ENCODE measurements around the gene GOLGA8M.
A peak's percentile ranks its signal among the peaks of the same experiment; 100 is the strongest.
"Not testable (repeated sequence)": the region's sequence is repeated elsewhere in the genome, so short reads cannot be mapped to it uniquely, and the experiment has no call there.

GOLGA8M gene, protein sequence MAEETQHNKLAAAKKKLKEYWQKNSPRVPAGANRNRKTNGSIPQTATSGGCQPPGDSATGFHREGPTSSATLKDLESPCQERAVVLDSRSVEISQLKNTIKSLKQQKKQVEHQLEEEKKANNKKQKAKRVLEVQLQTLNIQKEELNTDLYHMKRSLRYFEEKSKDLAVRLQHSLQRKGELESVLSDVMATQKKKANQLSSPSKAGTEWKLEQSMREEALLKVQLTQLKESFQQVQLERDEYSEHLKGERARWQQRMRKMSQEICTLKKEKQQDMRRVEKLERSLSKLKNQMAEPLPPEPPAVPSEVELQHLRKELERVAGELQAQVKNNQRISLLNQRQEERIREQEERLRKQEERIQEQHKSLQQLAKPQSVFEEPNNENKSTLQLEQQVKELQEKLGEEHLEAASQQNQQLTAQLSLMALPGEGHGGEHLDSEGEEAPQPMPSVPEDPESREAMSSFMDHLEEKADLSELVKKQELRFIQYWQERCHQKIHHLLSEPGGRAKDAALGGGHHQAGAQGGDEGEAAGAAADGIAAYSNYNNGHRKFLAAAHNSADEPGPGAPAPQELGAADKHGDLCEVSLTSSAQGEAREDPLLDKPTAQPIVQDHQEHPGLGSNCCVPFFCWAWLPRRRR

DNA sequence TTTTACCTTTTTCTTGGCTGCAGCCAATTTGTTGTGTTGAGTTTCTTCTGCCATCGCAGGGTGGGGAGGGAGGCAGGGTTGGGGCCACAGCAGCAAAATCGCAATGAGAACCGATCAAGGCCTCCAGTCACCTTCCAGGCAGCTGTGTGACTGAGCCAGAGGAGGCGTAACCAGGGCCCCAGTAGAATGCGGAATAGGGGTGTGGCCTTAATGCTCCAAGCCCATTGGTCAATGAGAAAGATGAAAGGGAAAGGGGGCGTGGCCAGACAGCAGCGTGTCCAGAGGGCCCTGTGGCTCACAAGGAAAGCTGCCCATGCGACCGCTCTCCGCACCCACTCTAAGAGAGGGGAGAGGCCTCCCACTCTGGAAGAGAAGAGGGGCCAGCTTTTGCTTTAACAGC is at the start of gene GOLGA8M:
Gene GOLGA8M, minus strand, starts transcription at position 152 of the 400 bp plus-strand sequence. Its CDS starts 98 bp downstream, at position 54.
- not testable (repeated sequence) for H3K4me1 ChIP-seq (ENCODE audit: low read length); H4K20me1 ChIP-seq (ENCODE audit: insufficient read depth, low read length); H3K9me3 ChIP-seq (ENCODE audit: insufficient read depth, low read length); H3K36me3 ChIP-seq (replicated peaks; ENCODE audit: low read depth, low read length); H2AFZ ChIP-seq (ENCODE audit: low read depth, low read length); H3K4me3 ChIP-seq (ENCODE audit: low read length); H3K27ac ChIP-seq (ENCODE audit: low read length); H3K79me2 ChIP-seq (ENCODE audit: low read length); H3K9ac ChIP-seq (ENCODE audit: low read length); H3K4me2 ChIP-seq (ENCODE audit: low read length); H3K27me3 ChIP-seq (ENCODE audit: low read depth, low read length)

DNA sequence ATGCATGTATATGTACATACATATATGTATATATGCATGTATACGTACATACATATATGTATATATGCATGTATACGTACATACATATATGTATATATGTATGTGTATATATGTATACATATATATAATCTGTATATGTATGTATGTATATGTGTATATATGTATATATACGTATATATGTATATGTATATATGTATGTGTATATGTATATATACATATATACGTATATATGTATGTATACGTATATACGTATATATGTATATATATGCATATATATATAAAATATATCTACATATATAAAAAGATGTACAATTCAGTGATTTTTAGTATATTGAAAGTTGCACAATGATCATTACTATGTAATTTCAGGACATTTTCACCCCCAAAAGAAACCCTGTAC is 30.7 kb upstream of the GOLGA8M start:
- not testable (repeated sequence) for H2AFZ ChIP-seq (ENCODE audit: low read depth, low read length); H3K27me3 ChIP-seq (ENCODE audit: low read depth, low read length); H3K4me3 ChIP-seq (ENCODE audit: low read length); H3K27ac ChIP-seq (ENCODE audit: low read length); H4K20me1 ChIP-seq (ENCODE audit: insufficient read depth, low read length); H3K36me3 ChIP-seq (replicated peaks; ENCODE audit: low read depth, low read length); H3K4me1 ChIP-seq (ENCODE audit: low read length); H3K9me3 ChIP-seq (ENCODE audit: insufficient read depth, low read length); H3K9ac ChIP-seq (ENCODE audit: low read length); H3K4me2 ChIP-seq (ENCODE audit: low read length); H3K79me2 ChIP-seq (ENCODE audit: low read length)

DNA sequence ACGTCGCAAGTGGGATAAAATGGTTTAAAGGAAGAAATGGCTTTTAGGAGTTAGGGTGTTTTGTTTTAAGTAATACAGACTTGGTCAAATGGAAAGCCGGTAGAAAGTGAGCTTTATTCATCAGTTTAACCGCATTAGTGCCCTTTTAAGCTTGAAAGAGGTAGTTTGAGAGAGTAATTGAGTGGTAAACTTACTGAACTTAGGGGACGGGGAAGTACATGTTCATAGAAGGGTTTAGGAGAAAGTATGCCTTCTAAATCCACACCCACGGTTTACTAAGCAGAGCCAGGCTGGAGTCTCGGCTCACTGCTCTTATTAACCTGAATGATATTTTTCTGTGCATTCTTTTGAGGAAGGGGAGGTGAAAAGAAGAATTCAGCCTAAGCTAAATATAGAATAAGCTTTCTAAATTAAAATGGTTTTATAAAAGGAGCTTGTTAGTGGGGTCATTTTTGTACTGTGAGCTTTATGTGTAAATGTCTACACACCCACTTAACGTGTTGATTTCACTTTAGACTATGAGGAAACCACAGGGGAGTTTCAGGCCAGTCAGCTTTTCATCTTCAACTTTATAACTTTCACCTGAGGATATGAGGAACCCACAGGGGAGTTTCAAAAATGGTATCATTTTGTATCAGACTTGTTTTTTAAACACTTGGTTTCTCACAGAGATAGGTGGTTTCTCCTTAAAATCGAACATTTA is 26.5 kb upstream of the GOLGA8M start:
- H3K79me2 ChIP-seq (ENCODE audit: low read length); H2AFZ ChIP-seq (ENCODE audit: low read depth, low read length); H4K20me1 ChIP-seq (ENCODE audit: insufficient read depth, low read length); H3K9me3 ChIP-seq (ENCODE audit: insufficient read depth, low read length); H3K4me1 ChIP-seq (ENCODE audit: low read length); H3K27me3 ChIP-seq (ENCODE audit: low read depth, low read length); H3K36me3 ChIP-seq (replicated peaks; ENCODE audit: low read depth, low read length): not testable (repeated sequence)
- Histone ChIP-seq H3K9ac (ENCODE audit: low read length) (peak overlapping the region; percentile 51; the same call in 1 of the 2 replicates), H3K4me3 (ENCODE audit: low read length) (peak overlapping the region; percentile 64), H3K27ac (ENCODE audit: low read length) (peak overlapping the region; percentile 79), H3K4me2 (ENCODE audit: low read length) (peak overlapping the region; percentile 45; the same call in 1 of the 2 replicates)

DNA sequence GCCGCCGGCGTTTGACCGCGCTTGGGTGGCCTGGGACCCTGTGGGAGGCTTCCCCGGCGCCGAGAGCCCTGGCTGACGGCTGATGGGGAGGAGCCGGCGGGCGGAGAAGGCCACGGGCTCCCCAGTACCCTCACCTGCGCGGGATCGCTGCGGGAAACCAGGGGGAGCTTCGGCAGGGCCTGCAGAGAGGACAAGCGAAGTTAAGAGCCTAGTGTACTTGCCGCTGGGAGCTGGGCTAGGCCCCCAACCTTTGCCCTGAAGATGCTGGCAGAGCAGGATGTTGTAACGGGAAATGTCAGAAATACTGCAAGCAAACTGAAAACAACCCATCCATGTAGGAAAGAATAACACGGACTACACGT is 26.0 kb upstream of the GOLGA8M start:
- peak overlapping the region; percentile 70 for H3K4me3 ChIP-seq (ENCODE audit: low read length)
- not testable (repeated sequence) for H3K4me1 ChIP-seq (ENCODE audit: low read length); H4K20me1 ChIP-seq (ENCODE audit: insufficient read depth, low read length); H3K9me3 ChIP-seq (ENCODE audit: insufficient read depth, low read length); H3K79me2 ChIP-seq (ENCODE audit: low read length); H2AFZ ChIP-seq (ENCODE audit: low read depth, low read length); H3K36me3 ChIP-seq (replicated peaks; ENCODE audit: low read depth, low read length); H3K27me3 ChIP-seq (ENCODE audit: low read depth, low read length)
- peak overlapping the region; percentile 41; the same call in 1 of the 2 replicates for H3K4me2 ChIP-seq (ENCODE audit: low read length)
- peak overlapping the region; percentile 56; the same call in 1 of the 2 replicates for H3K9ac ChIP-seq (ENCODE audit: low read length)
- peak overlapping the region; percentile 79 for H3K27ac ChIP-seq (ENCODE audit: low read length)

DNA sequence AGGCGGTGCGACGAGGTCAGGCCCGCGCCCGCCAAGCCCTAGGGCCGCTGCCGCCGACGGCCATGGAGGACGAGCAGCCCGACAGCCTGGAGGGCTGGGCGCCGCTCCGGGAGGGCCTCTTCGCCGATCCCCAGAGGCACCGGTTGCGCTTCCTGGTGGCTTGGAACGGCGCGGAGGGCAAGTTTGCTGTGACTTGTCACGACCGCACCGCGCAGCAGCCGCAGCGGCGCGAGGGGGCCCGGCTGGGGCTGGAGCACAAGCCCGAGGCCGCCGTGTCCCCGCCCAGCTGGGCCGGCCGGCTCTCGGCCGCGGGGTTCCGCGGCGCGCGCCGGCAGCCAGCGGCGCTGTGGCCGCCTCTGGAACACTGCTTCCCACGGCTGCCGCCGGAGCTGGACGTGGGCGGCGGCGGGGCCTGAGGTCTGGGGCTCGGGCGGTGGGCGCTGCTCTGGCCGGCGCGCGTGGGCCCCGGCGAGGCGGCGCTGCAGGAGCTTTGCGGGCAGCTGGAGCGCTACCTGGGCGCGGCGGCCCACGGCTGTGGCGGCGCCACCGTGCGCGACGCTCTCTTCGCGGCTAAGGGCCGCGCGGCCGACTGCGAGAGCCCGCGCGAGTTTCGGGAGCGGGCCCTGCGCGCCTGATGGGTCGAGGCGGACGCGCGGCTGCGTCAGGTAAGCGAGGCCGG is 25.4 kb upstream of the GOLGA8M start:
- H4K20me1 ChIP-seq (ENCODE audit: insufficient read depth, low read length); H3K9me3 ChIP-seq (ENCODE audit: insufficient read depth, low read length); H2AFZ ChIP-seq (ENCODE audit: low read depth, low read length); H3K36me3 ChIP-seq (replicated peaks; ENCODE audit: low read depth, low read length); H3K79me2 ChIP-seq (ENCODE audit: low read length); H3K4me1 ChIP-seq (ENCODE audit: low read length); H3K27me3 ChIP-seq (ENCODE audit: low read depth, low read length): not testable (repeated sequence)
- Histone ChIP-seq H3K4me2 (ENCODE audit: low read length) (peak overlapping the region; percentile 46), H3K27ac (ENCODE audit: low read length) (peak overlapping the region; percentile 72), H3K4me3 (ENCODE audit: low read length) (peak overlapping the region; percentile 70), H3K9ac (ENCODE audit: low read length) (peak overlapping the region; percentile 56)

DNA sequence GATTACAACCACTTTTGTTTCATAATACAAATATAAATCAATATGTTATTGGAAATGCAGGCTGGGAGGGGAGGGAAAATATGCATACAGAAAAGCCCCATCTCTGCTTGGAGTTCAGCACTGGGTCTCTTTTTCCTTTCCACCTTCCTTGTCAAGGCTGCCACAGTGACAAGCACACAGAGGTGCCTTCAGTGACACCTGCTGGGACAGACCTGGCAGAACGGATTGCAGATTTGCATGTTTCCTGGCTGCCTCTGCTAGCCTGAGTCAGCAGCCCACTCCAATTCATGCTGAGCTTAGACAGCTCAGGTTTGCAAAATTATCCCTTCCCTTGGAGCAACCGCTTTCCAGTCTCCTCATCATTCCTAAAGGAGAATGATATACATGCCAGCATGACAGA is 15.8 kb upstream of the GOLGA8M start:
- peak overlapping the region; percentile 60 for H3K4me2 ChIP-seq (ENCODE audit: low read length)
- H3K4me3 ChIP-seq (ENCODE audit: low read length), result peak overlapping the region; percentile 48; the same call in 1 of the 2 replicates
- H3K79me2 ChIP-seq (ENCODE audit: low read length), result not testable (repeated sequence)

DNA sequence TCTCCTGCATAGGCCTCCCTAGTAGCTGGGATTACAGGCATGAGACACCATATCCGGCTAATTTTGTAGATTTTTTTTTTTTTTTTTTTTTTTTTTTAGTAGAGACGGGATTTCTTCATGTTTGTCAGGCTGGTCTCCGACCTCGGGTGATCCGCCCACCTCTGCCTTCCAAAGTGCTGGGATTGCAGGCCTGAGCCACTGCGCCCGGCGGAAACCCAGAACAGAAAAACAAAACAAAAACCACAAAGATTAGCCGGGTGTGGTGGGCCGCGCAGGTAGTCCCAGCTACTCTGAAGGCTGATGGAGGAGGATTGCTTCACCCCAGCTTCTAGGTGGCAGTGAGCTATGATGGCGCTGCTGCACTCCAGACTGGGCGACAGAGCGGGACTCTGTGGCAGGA is 14.8 kb upstream of the GOLGA8M start:
- not testable (repeated sequence) for H3K9me3 ChIP-seq (ENCODE audit: insufficient read depth, low read length); H3K4me3 ChIP-seq (ENCODE audit: low read length); H3K9ac ChIP-seq (ENCODE audit: low read length); H3K27ac ChIP-seq (ENCODE audit: low read length); H3K27me3 ChIP-seq (ENCODE audit: low read depth, low read length); H3K36me3 ChIP-seq (replicated peaks; ENCODE audit: low read depth, low read length); H2AFZ ChIP-seq (ENCODE audit: low read depth, low read length); H4K20me1 ChIP-seq (ENCODE audit: insufficient read depth, low read length); H3K79me2 ChIP-seq (ENCODE audit: low read length)
- peaks cover 27% of the 10 kb centered on the region for H3K4me1 ChIP-seq (ENCODE audit: low read length)
- peak overlapping the region; percentile 60; the same call in 1 of the 2 replicates for H3K4me2 ChIP-seq (ENCODE audit: low read length)

More for the DNA sequence above, 15.8 kb upstream of the GOLGA8M start:
- H3K27me3 ChIP-seq (ENCODE audit: low read depth, low read length); H2AFZ ChIP-seq (ENCODE audit: low read depth, low read length); H3K27ac ChIP-seq (ENCODE audit: low read length); H4K20me1 ChIP-seq (ENCODE audit: insufficient read depth, low read length); H3K9me3 ChIP-seq (ENCODE audit: insufficient read depth, low read length); H3K36me3 ChIP-seq (replicated peaks; ENCODE audit: low read depth, low read length): not testable (repeated sequence)
- H3K9ac ChIP-seq (ENCODE audit: low read length), result peak overlapping the region; percentile 10; the same call in 1 of the 2 replicates
- TF ChIP-seq, protein P1, sequence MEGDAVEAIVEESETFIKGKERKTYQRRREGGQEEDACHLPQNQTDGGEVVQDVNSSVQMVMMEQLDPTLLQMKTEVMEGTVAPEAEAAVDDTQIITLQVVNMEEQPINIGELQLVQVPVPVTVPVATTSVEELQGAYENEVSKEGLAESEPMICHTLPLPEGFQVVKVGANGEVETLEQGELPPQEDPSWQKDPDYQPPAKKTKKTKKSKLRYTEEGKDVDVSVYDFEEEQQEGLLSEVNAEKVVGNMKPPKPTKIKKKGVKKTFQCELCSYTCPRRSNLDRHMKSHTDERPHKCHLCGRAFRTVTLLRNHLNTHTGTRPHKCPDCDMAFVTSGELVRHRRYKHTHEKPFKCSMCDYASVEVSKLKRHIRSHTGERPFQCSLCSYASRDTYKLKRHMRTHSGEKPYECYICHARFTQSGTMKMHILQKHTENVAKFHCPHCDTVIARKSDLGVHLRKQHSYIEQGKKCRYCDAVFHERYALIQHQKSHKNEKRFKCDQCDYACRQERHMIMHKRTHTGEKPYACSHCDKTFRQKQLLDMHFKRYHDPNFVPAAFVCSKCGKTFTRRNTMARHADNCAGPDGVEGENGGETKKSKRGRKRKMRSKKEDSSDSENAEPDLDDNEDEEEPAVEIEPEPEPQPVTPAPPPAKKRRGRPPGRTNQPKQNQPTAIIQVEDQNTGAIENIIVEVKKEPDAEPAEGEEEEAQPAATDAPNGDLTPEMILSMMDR (IDR thresholded peaks at IDR 0.05; ENCODE audit: low read depth, low read length), result 0 out of 2 replicates have a peak, but pooled peaks have one; percentile 15
- peaks cover 22% of the 10 kb centered on the region for H3K4me1 ChIP-seq (ENCODE audit: low read length)
